ENCODE measurements around the gene SPI1.
A peak's percentile ranks its signal among the peaks of the same experiment; 100 is the strongest.

Gene SPI1

DNA sequence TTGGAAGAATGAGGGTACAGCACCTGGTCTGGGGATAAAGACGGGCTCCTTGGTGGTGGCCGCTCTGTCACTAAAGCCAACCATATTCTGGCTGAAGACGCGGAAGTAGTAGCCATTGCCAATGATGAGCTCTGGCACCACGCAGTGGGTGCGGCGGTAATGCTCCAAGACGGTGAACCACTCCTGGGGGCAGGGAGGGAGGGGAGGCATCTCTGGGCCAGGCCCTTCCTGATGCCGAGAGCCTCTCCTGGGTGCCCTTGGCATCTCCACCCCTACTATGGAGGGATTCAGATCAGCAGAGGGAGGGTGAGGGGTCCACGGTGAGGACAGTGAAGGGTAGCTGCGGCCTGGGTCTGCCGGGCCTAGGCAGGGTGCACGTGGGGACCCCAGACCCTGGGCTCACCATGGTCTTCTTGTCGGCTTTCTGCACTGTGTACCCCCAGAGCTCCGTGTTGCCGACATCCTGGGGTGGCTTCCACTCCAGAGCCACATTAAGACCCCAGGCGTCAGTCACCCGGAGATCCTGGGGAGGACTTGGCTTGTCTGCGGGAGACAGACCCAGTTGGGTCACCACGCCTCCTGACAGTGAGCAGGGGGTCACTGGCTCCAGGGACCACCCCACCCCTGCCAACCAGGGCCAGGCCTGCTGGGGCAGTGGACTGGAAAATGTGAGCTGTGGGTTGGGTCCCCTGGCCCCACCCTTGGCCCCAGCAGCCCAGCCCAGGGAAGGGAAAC, 45.4 kb downstream of the SPI1 start:
- DNase-seq (ENCODE audit: low spot score in 2 of 2) (no peak), ATAC-seq (no peak)
- no peak overlapping the region for H3K4me3 Mint-ChIP-seq
- no peaks in the 10 kb centered on the region for H3K36me3 Mint-ChIP-seq
- no peaks in the 10 kb centered on the region for H3K4me1 Mint-ChIP-seq
- H3K9me3 Mint-ChIP-seq: no peaks in the 10 kb centered on the region
- no peak overlapping the region for H3K27ac Mint-ChIP-seq

DNA sequence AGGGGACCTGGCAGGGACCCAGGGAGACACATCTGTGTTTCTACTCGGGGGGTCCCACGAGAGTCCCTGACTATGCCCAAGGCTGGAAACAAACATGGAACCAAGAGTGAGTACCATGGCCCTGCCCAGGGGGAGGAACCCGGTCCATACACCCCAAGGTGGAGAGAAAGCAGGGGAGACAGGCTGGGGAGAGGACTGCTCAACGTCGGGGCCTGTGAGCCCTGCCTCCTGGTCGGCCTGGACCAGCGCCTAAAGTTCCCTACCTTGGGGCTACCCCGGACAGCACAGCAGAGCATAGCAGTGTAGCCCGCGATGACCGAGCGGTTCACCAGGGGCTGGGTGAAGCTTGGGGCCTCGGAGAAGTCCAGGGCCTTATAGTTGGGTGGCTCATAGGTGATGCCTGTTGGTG, 46.0 kb downstream of the SPI1 start:
- Mint-ChIP-seq H3K27ac (peak overlapping the region; percentile 77), H3K9me3 (no peaks in the 10 kb centered on the region), H3K4me3 (no peak overlapping the region), H3K36me3 (no peaks in the 10 kb centered on the region), H3K4me1 (no peaks in the 10 kb centered on the region)
- ATAC-seq: peak; percentile 6
- DNase-seq (ENCODE audit: low spot score in 2 of 2): no peak

GRCh38 chr11:47331454-47332302, 46.7 kb downstream of the SPI1 start:
- H3K27ac Mint-ChIP-seq: peak overlapping the region; percentile 77
- no peak overlapping the region for H3K4me3 Mint-ChIP-seq
- ATAC-seq (no peak), DNase-seq (ENCODE audit: low spot score in 2 of 2) (no peak)
- no peaks in the 10 kb centered on the region for H3K4me1 Mint-ChIP-seq
- H3K9me3 Mint-ChIP-seq: no peaks in the 10 kb centered on the region
- H3K36me3 Mint-ChIP-seq: no peaks in the 10 kb centered on the region

DNA sequence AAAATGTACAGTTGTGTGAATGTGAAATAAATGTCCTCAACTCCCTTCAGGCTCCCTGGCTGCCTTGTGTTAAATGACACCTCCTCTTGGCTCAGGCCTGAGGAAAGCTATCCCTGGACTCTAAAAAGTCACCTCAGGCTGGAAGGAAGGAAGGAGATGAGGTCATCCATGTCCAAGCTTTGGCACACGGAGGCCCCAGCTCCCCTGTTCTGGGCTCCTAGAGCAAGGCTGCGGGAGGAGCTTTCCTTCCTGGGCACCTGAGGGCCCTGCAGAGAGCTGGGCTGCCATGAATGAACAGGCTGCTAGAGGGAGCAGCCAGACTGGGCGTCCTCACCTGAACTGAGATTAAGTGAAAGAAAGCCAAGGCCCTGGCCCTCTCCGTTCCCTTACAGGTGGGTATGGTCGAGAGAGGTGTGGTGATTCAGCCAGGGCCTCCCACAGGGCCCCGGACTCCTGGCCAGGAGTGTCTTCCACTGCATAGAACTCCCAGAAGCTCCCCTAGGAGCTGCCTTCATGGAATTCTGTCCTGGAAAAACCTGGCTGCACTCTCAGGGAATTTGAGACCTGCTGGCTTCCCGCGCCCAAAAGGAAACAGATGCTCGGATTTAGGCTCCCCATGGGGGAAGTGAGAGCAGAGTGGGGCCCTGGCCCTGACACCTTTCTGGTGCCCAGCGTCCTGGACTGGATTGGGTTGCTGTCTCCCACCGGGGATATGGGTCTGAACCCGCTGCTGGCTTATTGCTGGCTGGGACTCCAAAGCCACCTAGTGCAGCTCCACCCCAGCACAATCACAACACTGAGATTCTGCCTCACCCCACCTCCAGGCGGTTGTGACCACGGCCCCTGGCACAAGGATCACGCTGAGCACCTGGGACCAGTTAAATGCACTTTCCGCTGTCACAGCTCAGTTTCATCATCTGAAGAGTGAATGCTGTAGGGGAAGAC, 48.1 kb downstream of the SPI1 start:
- H3K4me1 Mint-ChIP-seq: peaks cover 1% of the 10 kb centered on the region
- H3K36me3 Mint-ChIP-seq: no peaks in the 10 kb centered on the region
- H3K27ac Mint-ChIP-seq: peak overlapping the region; percentile 91
- H3K4me3 Mint-ChIP-seq: no peak overlapping the region
- DNase-seq (ENCODE audit: low spot score in 2 of 2) (no peak), ATAC-seq (peak; percentile 4)
- H3K9me3 Mint-ChIP-seq: no peaks in the 10 kb centered on the region

DNA sequence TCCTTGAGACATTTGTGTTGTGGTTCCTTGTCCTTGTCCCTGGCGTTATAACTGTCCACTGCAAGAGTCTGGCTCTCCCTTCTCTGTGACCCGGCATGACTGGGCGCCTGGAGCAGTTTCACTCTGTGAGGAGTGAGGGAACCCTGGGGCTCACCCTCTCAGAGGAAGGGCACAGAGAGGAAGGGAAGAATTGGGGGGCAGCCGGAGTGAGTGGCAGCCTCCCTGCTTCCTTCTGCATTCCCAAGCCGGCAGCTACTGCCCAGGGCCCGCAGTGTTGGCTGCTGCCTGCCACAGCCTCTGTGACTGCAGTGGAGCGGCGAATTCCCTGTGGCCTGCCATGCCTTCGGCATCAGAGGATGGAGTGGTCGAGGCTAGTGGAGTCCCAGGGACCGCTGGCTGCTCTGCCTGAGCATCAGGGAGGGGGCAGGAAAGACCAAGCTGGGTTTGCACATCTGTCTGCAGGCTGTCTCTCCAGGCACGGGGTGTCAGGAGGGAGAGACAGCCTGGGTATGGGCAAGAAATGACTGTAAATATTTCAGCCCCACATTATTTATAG, 48.8 kb downstream of the SPI1 start:
- Mint-ChIP-seq H3K9me3 (no peaks in the 10 kb centered on the region), H3K27ac (peak overlapping the region; percentile 91), H3K4me3 (no peak overlapping the region), H3K4me1 (peaks cover 7% of the 10 kb centered on the region), H3K36me3 (no peaks in the 10 kb centered on the region)
- ATAC-seq (no peak), DNase-seq (ENCODE audit: low spot score in 2 of 2) (no peak)

- H3K4me3 Mint-ChIP-seq: no peak overlapping the region
- H3K9me3 Mint-ChIP-seq: no peaks in the 10 kb centered on the region
- DNase-seq (ENCODE audit: low spot score in 2 of 2) (no peak), ATAC-seq (no peak)
- H3K4me1 Mint-ChIP-seq: peaks cover 7% of the 10 kb centered on the region
- H3K27ac Mint-ChIP-seq: peak overlapping the region; percentile 91
- no peaks in the 10 kb centered on the region for H3K36me3 Mint-ChIP-seq
Observed at GRCh38 chr11:47328449-47329390, 49.6 kb downstream of the SPI1 start.

- peaks cover 7% of the 10 kb centered on the region for H3K4me1 Mint-ChIP-seq
- no peak for ATAC-seq
- no peaks in the 10 kb centered on the region for H3K9me3 Mint-ChIP-seq
- H3K27ac Mint-ChIP-seq: peak overlapping the region; percentile 91
- no peak overlapping the region for H3K4me3 Mint-ChIP-seq
- DNase-seq (ENCODE audit: low spot score in 2 of 2): no peak
- no peaks in the 10 kb centered on the region for H3K36me3 Mint-ChIP-seq
Observed at GRCh38 chr11:47327949-47328348, 50.4 kb downstream of the SPI1 start.

GRCh38 chr11:47327025-47327424, 51.3 kb downstream of the SPI1 start:
- Mint-ChIP-seq H3K4me1 (peaks cover 7% of the 10 kb centered on the region), H3K4me3 (no peak overlapping the region), H3K36me3 (no peaks in the 10 kb centered on the region), H3K9me3 (no peaks in the 10 kb centered on the region), H3K27ac (peak overlapping the region; percentile 91)
- ATAC-seq: no peak
- no peak for DNase-seq (ENCODE audit: low spot score in 2 of 2)

- H3K4me3 Mint-ChIP-seq: no peak overlapping the region
- no peaks in the 10 kb centered on the region for H3K9me3 Mint-ChIP-seq
- no peaks in the 10 kb centered on the region for H3K36me3 Mint-ChIP-seq
- peaks cover 7% of the 10 kb centered on the region for H3K4me1 Mint-ChIP-seq
- DNase-seq (ENCODE audit: low spot score in 2 of 2) (no peak), ATAC-seq (no peak)
- no peak overlapping the region for H3K27ac Mint-ChIP-seq
Observed at GRCh38 chr11:47326198-47326597, 52.1 kb downstream of the SPI1 start.

- Mint-ChIP-seq H3K36me3 (no peaks in the 10 kb centered on the region), H3K4me3 (no peak overlapping the region), H3K4me1 (peaks cover 7% of the 10 kb centered on the region), H3K27ac (peak overlapping the region; percentile 73), H3K9me3 (no peaks in the 10 kb centered on the region)
- DNase-seq (ENCODE audit: low spot score in 2 of 2) (no peak), ATAC-seq (no peak)
Observed at GRCh38 chr11:47325271-47326041, 52.9 kb downstream of the SPI1 start.

DNA sequence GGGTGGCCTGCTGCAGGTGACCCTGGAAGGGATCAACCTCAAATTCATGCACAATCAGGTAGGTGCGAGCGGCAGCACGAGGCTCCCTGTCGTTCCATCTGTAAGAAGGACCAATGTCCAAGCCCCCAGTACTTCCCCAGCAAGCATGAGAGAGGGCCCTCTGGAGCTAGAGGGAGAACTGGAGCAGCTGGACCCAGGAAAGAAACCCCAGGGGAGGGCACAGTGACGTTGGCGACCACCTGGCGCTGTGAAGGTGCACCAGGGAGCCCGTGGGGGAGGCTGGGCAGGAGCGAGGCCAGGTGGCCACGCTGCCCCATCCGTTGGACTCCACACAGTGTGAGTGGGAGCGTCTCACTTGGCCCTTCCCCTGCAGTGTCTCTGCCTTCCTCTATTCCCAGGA, 53.8 kb downstream of the SPI1 start:
- H3K4me3 Mint-ChIP-seq: no peak overlapping the region
- H3K9me3 Mint-ChIP-seq: no peaks in the 10 kb centered on the region
- H3K4me1 Mint-ChIP-seq: peaks cover 7% of the 10 kb centered on the region
- no peak overlapping the region for H3K27ac Mint-ChIP-seq
- no peaks in the 10 kb centered on the region for H3K36me3 Mint-ChIP-seq
- DNase-seq (ENCODE audit: low spot score in 2 of 2) (no peak), ATAC-seq (no peak)

DNA sequence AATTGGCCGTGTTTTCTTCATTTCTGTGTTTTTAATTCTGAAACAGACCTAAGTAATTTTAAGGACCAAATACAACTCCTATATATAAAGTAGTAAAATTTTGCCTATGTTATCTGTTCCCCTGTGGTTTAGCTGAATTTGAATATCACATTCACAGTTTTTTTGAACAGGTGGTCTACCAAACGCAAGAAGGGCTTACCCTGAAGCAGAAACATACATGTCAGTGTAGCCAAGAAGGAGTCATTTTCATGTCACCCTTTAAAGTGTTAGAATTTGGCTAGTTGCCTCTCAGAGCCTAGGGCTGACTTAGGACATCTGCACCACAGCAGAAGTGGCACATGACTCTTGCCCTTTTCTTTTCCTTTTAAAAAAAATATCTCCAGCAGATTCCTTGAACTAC, 60.2 kb downstream of the SPI1 start:
- Mint-ChIP-seq H3K36me3 (no peaks in the 10 kb centered on the region), H3K4me1 (peaks cover 10% of the 10 kb centered on the region), H3K9me3 (no peaks in the 10 kb centered on the region), H3K4me3 (no peak overlapping the region), H3K27ac (no peak overlapping the region)
- ATAC-seq (no peak), DNase-seq (ENCODE audit: low spot score in 2 of 2) (no peak)

DNA sequence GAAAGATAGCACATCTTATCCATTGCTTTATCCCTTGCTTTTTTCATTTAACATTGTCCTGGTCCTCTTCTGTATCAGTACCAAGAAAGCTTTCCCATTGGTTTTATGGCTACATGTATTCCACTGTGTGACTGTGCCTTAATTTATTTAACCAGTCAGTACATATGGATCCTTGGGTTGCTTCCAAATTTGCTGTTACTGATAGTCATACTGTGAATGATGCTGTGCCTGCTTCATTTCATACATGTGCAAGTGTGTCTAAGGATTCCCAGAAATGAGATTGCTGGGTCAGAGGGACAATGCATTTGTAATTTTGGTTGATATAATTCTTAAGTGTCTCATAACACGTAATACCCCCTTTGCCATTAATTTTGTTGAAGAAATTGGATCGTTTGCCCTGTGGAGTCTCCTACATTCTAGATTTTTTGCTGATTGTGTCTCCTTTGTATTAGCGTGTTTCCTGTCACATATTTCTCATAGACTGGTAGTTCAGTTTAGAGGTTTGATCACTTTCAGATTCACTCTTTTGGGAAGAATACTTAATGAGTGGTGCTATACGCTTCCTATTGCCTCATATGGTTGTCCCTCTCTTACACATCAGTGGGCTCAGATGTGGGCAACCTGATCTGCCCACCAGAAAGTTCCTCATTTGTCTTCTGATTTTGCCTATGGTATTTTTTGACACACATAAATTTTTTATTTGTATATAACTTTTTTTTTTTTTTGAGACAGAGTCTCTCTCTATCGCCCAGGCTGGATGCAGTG, 61.1 kb downstream of the SPI1 start:
- H3K4me1 Mint-ChIP-seq: peaks cover 10% of the 10 kb centered on the region
- no peak for DNase-seq (ENCODE audit: low spot score in 2 of 2)
- ATAC-seq: no peak
- H3K4me3 Mint-ChIP-seq: no peak overlapping the region
- H3K27ac Mint-ChIP-seq: peak overlapping the region; percentile 56
- H3K36me3 Mint-ChIP-seq: no peaks in the 10 kb centered on the region
- H3K9me3 Mint-ChIP-seq: no peaks in the 10 kb centered on the region

All from stimulated activated effector memory CD8-positive, alpha-beta T cell treated with anti-CD3 and anti-CD28 coated beads, Interleukin-12 subunit alpha, Interleukin-12 subunit beta, amount 100 ng/mL, for 72 hours (primary cell).